Brain microvascular endothelial cell (primary cell): ENCODE results near the gene KRT84.

ENCODE experiments used
- DNase-seq: peaks from one replicate; pipeline ENCODE4 v3.0.0-alpha.2; 2020
- H3K27ac ChIP-seq: fragments of 250-450 bp; sonication (Bioruptor Pico); 2 replicates; pipeline ENCODE4 v1.5.1; 2020; ENCODE audit warnings: mild to moderate bottlenecking, moderate library complexity
- H3K27me3 ChIP-seq: fragments of 250-450 bp; sonication (Bioruptor Pico); replicated peaks from 2 replicates; pipeline ENCODE4 v1.5.1; 2020; ENCODE audit warnings: mild to moderate bottlenecking
- H3K36me3 ChIP-seq: fragments of 250-450 bp; sonication (Bioruptor Pico); replicated peaks from 2 replicates; pipeline ENCODE4 v1.5.1; 2020; ENCODE audit warnings: mild to moderate bottlenecking
- H3K4me3 ChIP-seq: 2 replicates; pipeline ENCODE4 v1.5.1; 2011; ENCODE audit warnings: low read depth, mild to moderate bottlenecking, control low read depth, low read length, moderate library complexity
- in situ Hi-C: cut with HindIII; loops from 2 replicates; pipeline ENCODE4 v1.10.0; 2017; ENCODE audit warnings: low sequenced_read_pairs, low pct_ligation_motif_present
- TF ChIP-seq, protein P1 (sequence below): IDR thresholded peaks from 2 replicates; pipeline ENCODE4 v1.5.1; 2011; ENCODE audit warnings: low read depth, mild to moderate bottlenecking, moderate library complexity, low read length, control low read depth, inconsistent platforms; ENCODE audit errors: missing control alignments

KRT84 gene

DNA sequence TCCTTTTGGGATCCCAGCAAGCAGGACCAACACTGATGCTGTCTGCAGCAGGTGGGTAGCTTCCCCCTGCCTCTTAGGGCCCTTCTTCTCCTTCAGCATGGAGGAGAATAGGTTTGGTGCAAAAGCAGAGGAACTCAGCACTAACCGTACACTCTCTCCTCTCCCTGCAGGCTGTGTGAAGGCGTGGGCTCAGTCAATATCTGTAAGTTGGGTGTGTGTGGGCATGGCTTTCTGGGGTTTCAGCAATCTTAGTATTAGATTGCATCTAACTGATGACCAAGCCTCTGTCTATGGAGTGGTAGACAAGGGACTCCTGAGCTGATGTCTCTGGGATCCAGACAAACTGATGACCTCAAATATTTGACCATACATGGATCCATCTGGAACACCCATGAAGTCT is 32.5 kb downstream of the KRT84 start:
- Histone ChIP-seq H3K36me3 (no peaks in the 10 kb centered on the region), H3K4me3 (no peak overlapping the region), H3K27me3 (peaks cover 19% of the 10 kb centered on the region), H3K27ac (no peak overlapping the region)
- DNase-seq, result no peak
- TF ChIP-seq, protein P1, sequence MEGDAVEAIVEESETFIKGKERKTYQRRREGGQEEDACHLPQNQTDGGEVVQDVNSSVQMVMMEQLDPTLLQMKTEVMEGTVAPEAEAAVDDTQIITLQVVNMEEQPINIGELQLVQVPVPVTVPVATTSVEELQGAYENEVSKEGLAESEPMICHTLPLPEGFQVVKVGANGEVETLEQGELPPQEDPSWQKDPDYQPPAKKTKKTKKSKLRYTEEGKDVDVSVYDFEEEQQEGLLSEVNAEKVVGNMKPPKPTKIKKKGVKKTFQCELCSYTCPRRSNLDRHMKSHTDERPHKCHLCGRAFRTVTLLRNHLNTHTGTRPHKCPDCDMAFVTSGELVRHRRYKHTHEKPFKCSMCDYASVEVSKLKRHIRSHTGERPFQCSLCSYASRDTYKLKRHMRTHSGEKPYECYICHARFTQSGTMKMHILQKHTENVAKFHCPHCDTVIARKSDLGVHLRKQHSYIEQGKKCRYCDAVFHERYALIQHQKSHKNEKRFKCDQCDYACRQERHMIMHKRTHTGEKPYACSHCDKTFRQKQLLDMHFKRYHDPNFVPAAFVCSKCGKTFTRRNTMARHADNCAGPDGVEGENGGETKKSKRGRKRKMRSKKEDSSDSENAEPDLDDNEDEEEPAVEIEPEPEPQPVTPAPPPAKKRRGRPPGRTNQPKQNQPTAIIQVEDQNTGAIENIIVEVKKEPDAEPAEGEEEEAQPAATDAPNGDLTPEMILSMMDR, result no peak
- in situ Hi-C loops, result no loop called here

DNA sequence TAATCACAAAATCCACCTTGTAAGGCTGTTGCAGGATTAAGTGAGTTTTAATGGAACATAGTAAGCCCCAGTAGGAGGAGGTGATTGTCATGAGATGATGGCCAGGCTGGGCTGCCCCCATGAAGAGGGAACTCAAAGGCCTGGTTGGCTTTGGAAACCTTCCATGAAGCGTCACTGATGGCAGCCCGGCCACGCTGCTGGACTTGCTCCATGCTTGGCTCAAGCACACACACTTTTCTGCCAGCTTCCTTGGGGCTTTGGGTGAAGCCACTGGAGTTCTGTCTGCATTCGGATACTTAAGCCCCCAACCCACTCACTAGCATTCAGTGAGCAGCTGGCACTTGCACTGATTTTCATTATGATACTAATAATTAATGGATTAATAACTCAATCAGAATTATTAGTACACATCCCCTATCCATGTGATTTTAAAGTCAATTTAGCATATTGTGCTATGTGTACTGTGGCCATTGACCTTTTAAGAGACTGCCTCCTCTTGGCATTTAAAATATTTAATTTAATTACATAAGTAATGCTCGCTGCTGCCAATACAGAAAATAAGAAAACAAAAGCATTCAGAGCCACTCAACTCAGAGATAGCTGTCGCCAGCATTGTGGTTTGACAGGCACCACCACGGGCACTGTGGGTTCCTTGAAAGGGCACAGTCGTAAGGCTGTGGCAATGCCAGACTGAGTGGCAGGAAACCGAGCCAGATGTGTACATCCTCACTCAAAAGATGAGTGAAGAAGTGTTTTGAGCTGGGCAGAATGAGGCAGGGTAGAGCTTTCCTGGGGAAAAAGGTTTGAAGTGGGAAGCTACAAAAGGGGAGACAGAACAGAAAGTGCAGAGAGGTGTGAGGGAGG is 34.0 kb downstream of the KRT84 start:
- Histone ChIP-seq H3K36me3 (no peaks in the 10 kb centered on the region), H3K27me3 (peaks cover 19% of the 10 kb centered on the region), H3K4me3 (no peak overlapping the region), H3K27ac (no peak overlapping the region)
- no peak for DNase-seq
- TF ChIP-seq, protein P1, result no peak
- in situ Hi-C loops, result no loop called here

GRCh38 chr12:52350786-52351185 is 34.7 kb downstream of the KRT84 start:
- Histone ChIP-seq H3K27me3 (peaks cover 19% of the 10 kb centered on the region), H3K4me3 (no peak overlapping the region), H3K36me3 (no peaks in the 10 kb centered on the region), H3K27ac (no peak overlapping the region)
- DNase-seq, result no peak
- TF ChIP-seq, protein P1, result no peak
- in situ Hi-C loops, result no loop called here

DNA sequence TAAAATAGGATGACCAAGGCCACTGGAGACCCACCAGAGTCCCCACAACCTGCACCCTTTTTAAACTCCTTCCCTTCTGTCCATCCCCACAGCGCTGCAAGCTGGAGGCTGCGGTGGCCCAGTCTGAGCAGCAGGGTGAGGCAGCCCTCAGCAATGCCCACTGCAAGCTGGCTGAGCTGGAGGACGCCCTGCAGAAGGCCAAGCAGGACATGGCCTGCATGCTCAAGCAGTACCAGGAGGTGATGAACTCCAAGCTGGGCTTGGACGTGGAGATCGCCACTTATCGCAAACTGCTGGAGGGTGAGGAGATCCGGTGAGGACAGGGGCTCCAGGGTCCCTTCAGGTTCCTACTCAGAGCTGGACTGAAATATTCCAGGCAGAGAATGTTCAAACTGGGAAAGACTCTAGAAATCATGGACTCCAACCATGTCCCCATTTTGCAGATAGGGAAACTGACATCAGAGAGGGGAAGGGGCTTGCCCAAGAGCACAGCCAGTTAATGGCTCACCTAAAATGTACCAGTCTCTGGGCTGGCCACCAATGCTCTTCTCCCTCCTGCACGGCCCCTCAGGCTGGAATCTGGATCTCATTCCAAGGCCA is 35.3 kb downstream of the KRT84 start:
- peaks cover 19% of the 10 kb centered on the region for H3K27me3 ChIP-seq
- no peaks in the 10 kb centered on the region for H3K36me3 ChIP-seq
- no peak for DNase-seq
- TF ChIP-seq, protein P1, result no peak
- no peak overlapping the region for H3K27ac ChIP-seq
- no peak overlapping the region for H3K4me3 ChIP-seq
- in situ Hi-C loops, result no loop called here

- TF ChIP-seq, protein P1, result no peak
- in situ Hi-C loops, result no loop called here
Measured at GRCh38 chr12:52349196-52349595, 36.3 kb downstream of the KRT84 start.

More at GRCh38 chr12:52349196-52349595, 36.3 kb downstream of the KRT84 start:
- H3K4me3 ChIP-seq, result no peak overlapping the region
- DNase-seq, result no peak
- H3K27ac ChIP-seq, result no peak overlapping the region
- peaks cover 17% of the 10 kb centered on the region for H3K27me3 ChIP-seq
- no peaks in the 10 kb centered on the region for H3K36me3 ChIP-seq
